HUDEP-2 (cell line): ENCODE data around the gene ANGPTL2.

Experiments used
- DNase-seq, 76 experiments: peaks; one replicate each; lab custom pipeline; 2025; ENCODE audit not compliant: unreplicated experiment in 76 of 76; lab: John Stamatoyannopoulos, UW

ANGPTL2 gene

DNA sequence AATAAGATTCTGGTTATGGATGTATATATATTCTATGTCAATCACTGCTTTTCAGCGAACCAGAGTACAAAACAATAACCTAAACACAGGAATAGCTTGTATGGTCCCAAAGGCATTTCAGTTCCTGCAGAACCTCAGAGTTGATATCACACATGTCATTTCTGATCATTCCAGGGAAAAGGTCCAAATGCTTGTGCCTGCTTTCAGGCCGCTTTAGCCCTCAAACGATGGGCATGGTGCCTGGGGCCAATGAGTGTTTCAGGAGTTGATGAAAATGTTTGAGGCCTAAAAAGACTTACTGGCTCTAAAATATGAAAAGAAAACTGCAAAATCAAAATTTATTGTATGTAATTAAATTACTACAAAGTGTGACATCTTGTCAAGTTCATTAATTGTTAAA is 22.8 kb downstream of the ANGPTL2 start:
- no peak for DNase-seq

DNA sequence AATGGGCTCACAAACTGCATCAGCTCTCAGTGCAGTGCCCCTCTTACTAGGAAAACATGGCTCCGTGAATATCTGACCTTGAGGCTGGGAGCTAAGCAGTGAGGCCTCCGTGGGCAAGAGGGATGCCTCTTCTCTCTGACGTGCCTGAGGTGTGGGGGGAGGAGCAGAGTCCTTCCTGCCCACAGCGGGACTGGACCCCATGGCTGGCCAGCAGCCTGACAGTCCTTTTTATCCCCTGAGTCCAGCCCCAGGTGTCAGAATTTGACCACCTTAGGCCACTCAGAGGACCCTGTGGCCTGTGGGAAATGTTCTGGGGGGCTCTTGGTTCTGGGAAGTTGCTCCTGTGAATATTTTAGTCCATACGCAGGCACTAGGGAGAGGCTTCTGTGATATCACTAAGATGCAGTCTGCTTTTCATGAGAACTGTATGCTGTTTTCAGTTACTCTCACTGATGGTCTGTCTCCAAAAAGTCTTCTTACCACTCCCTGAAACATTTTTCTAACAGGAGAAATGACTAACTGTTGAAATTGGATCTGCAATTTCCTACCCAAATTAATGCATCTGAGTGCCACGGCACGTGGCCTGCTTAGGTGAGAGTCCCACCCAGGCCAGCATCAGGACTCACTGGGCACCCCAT is 23.4 kb downstream of the ANGPTL2 start:
- no peak for DNase-seq

DNA sequence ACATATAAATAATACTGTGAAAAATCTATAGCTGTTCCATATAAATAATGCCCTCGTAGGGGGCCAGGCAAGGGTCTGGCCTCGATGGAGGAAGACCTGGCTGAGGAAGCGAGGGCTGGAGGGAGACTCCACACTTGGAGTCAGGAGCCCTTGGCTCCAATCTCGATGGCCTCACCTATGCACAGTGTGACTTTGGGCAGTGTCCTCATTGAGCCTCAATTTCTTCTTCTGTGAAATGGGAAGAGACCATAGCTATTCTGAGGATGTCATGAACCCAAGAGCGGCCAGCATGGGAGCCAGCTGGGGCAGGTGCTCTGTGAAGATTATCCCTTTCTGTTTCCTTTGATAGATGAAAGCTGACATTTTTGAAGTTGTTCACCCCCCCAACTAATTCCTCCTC is 24.8 kb downstream of the ANGPTL2 start:
- DNase-seq = no peak

DNA sequence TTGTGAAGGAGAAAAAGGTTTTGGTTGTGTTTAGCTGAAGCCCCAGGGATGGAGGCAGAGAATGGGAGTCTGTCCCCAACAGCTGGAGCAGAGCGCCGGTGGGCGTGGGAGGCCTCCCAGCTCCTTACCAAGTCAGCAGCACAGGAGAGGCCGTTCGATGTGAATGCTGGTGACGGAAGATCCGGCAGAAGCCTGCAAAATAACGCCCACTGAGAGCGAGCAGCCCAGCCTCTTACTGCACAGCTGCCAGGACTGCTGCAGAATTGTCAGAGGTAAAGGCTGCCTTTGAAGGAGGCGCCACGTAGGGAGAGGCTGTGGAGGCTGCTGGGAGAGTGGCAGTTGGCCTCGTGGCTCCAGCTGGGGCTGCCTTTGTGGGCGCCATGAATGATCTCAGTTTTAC is 26.2 kb downstream of the ANGPTL2 start:
- no peak for DNase-seq

DNA sequence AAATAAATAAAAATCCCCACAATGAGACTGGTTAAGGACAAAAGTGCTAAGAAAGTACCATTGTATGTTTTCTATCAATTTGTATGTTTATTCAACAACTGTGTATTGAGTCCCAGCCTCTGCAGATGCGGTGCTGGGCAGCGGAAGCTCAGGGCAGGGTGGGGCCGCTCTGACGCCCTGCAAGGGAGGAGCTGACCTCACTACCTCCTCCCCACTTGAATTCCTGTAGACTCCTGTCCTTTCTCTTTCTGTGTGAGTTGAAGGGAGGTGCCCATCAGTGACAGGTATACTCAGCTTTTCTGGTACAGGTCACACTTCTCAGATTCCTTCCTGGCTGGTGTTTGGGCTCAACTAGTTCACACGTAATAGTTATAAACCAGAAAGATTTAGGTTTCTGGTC is 27.0 kb downstream of the ANGPTL2 start:
- no peak for DNase-seq

DNA sequence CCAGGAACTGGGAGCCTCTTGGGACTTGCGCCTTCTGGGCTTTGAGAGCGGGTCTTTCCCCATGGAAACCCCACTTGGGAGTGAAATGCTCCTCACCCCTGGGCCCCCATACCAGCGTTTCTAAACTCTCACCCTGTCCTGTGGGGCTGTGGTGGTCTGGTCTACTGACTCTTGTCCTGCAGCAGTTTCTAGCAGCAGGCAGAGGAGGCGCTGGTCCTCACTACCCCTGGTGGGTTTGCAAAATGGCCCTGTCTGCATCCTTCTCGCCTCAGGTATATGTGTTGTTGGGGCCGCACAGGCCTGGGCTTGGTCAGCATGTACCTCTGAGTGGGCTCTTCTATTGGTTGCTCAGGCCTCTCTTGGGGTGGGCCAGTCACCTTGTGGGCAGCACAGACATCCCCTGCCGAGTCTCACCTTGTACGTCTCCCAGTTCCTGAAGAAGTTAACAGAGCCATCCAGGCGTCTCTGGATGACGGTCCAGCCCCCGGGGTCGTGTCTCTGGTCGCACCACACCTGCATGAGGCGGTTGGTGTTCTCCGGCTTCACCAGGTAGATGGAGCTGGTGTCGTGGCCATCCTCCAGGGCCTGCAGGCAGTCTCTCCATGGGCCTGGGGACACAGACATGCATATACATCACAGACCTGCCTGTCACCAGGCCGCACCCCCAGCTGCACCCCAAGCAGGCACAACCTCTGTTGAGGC is 29.0 kb downstream of the ANGPTL2 start:
- no peak for DNase-seq

DNA sequence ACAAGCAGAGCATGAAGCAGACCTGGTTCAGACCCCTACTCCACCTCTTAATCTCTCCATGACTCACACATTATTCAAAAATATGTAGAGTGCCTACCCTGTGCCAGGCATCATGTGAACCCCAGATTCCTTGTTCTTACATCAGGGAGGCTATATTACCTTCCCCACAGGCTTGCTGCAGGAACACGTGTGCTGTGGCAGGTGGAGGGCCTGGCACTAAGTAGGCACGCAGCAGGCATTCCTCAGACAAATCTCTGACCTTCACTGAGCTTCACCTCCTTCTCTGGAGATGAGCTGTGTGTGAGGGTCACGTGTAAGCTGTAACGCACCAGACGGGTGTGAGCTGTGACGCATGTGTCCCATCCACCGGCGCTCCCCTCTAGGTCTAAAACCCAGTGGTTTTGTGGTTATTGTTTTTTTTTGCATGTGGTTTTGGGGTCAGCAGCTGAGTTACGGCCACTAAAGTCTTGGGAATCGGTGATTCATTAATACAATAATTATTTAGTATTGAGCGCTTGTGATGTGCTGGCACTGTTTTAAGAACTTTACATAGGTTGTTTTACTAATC is 30.3 kb downstream of the ANGPTL2 start:
- no peak for DNase-seq

DNA sequence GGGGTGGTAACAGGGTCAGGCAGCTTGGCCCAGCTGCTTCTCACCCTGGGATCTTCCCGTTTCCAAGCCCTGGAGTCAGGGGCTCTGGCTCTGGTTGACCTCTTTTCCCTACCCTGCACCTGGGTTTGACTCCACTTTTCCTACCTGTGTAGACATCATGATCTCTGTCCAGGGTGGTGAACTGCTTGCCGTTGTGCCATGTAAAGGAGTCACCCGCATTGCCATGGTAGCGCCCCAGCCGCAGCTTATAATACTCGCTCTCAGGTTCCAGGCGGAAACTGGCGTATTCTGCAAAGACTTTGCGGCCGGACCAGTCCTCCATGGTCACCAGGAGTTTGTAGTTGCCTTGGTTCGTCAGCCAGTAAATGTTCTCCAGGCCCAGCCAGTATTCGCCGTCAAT is 30.9 kb downstream of the ANGPTL2 start:
- DNase-seq = no peak

DNA sequence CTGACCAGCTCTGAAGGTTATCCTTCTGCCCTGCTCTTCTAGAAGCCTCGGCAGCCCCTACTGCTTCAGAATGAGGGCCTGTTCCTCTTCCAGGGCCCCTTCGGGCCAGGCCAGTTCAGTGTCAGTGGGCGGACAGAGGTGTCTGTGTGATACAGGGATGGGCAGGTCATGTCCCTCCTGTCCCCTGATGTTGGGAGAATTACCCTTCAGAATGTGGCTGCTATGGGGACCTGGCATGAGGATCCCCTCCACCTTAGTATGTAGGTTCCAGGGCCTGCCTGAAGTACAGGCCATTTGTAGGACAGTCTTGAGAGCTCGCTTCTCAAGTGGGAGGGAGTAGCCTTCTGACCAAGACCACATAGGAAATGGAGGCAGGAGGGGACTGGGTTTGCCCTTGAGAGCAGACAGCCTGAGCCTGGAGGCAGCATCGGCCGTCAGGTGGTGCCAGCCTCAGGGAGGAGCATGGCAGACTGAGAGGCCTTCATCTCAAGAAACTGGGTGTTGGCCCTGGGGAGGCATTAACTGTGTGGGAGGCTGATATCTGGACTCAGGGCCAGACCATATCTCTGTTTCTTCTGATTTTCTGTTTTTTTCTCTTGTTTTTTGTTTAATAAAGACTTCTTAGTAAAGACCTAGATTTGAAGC is 32.0 kb downstream of the ANGPTL2 start:
- no peak for DNase-seq

DNA sequence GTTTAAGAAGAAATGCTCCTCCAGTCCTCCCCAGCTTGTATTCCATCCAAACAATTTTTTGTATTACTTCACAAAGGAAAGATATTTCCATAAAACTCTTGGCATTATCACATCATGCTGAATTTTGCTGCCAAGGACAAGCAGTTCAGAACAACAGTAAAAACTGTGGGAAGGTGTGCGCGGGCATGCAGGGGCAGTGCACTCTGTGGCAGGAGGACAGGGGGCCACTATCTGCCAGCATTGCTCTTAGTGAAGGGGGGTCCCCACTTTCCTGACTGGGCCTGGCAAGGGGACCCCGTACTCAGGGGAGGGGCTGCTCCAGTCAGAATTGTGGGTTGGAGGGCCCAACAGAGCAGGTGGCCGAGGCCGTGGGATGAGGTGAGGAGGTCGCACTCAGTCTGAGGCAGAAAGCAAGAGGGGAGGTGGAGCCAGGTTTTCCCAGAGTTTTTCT is 32.8 kb downstream of the ANGPTL2 start:
- no peak for DNase-seq

DNA sequence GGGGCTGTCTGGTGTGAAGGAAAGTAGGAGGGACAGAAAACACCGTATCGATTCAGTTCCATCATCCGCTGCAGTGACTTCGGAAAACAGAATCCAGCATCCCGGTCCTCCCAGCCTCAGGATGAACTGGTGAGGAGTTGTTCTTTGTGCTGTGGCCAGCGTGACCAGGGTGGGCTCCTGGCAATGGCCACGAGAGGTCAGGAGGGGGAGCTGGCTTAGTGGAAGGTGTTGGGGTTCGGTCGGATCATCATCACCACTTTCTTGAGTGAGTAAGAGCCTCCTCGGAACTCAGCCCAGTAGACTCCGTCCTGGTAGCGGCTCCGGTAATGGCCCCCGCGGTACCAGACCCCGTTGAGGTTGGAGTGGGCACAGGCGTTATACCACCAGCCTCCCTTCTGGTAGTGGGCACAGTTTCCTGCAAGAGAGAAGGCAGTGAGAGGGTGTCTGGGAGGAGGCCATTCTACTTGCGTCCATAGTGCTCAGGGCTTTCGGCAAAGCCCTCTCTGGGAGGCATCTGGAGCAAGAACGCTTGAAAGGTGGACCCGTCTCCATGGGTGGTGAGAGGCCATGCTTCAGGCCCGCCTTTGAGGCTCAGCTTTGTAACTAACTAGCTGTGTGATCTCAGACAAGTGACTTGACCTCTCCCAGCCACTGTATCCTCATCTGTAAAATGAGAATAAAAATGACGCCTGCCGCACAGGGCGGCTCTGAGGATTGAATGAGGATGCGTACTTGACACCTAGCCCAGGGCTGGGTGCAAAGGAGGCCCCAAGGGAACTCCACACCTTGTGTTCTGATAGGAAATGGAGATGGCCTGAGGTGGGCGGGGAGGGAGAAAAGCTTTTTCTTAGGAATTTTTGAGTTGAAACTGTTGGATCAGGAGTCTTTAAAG is 33.5 kb downstream of the ANGPTL2 start:
- no peak for DNase-seq

DNA sequence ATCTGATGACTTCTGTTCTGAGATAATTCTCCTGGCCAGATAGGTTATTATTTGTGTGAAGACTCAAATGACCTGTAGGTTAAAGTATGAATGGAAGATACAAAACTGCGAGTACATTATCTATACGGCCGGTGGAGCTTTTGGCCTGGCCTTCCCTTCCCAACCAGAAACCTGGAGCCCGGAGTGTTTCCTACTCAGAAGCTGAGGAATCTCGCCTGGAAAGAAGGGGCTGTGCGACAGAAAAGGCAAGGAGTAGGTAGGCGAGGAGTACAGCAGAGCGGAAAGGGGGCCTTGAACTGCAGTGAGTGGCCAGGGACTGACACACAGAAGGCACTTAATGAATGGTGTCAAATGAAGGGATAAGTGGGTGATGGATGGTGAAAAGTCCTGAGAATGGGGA is 34.6 kb downstream of the ANGPTL2 start:
- DNase-seq = no peak

DNA sequence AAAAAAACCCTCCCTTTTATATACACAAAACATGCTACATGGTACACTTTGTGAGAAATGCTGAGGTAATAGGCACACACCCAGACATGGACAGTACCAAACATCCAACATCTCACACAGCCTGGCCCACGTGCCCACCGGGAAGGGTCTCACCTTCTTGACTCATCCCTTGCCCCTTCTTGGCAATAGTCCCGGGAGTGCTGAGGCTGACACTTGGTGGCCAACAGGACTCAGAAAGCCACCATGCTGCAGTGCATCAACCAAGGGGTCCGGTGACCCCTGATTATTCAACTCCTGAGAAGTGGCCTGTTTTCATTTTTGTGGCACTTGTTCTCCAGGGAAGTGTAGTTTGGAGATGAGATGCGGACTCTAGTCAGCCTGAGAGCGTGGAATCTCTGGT is 35.0 kb downstream of the ANGPTL2 start:
- DNase-seq = no peak

DNA sequence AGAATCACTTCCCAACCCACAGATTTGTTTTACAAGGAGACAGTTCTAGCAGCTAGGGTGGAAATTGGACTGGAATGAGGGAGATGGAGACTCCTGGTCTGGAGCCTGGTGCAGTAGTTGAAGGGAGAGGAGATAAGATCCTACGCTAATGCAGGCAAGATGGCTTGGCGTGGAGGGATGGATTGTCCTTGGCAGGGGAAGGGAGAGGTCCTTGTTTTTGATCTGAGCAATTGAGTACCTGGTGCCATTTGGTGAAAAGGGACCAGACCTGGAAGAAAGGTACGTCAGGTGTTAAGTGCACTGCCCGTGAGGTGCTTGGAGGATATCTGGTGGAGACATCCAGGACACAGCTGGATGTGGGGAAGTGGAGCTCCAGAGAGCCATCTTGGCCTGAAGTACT is 35.7 kb downstream of the ANGPTL2 start:
- no peak for DNase-seq

DNA sequence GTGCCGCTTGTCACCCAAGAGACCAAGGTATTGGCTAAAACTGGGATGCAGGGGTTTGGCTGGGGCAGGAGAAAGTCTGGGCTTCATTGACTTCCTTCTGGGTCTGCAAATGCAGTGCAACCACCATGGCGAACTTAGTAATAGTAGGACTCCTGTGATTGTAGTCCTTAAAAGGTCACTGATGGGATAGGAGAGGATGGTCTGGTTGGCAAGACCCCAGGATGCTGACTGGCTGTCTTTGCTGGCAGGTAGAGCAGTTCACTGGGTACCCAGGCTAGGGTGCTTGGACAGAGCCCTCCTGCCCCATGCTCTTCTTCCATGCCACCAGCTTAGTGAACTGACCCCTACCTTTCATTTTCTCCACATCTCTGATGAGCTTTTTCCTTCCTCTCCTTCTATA is 37.2 kb downstream of the ANGPTL2 start:
- no peak for DNase-seq

DNA sequence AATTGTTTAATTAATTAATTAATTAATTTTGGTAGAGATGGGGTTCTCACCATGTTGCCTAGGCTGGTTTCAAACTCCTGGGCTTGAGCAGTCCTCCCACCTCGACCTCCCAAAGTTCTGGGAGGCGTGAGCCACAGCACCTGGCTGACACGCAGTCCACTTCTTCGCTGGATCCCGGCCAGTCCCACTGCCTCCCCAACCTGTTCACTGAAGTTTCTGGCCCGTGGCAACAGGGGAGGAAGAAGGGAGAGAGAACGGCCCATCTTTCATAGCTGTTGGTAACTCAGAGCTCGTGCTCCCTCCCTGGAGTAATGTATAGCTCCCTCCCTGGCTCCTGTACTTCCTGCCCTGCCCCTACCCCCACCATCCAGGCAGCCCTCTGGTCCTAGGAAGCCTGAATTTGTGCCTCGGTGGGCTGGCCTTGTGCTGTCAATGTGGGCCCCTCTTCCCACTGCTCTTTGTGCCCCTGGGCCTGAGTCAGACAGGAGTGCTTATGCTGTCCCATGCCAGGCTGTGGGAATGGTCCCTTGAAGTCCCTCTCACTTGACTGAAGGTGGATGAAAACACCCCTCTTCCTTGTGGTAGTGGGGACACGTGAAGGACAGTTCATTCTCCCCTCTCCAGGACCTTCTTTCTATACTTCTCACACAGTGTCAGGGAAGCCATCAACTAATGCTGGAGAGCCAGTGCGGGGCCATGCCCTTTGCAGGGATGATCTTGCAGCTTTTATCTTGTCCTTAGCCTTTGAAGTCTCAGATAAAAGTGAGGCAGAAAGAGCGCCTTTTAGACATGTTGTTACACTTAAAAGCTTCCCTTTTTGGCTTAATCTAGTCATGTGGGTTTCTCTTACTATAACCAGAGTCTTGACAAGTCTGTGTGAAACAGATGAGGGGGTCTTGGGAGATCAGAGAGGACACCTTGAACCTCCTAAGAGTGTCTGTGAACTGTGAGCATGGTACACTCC is 38.1 kb downstream of the ANGPTL2 start:
- no peak for DNase-seq

DNA sequence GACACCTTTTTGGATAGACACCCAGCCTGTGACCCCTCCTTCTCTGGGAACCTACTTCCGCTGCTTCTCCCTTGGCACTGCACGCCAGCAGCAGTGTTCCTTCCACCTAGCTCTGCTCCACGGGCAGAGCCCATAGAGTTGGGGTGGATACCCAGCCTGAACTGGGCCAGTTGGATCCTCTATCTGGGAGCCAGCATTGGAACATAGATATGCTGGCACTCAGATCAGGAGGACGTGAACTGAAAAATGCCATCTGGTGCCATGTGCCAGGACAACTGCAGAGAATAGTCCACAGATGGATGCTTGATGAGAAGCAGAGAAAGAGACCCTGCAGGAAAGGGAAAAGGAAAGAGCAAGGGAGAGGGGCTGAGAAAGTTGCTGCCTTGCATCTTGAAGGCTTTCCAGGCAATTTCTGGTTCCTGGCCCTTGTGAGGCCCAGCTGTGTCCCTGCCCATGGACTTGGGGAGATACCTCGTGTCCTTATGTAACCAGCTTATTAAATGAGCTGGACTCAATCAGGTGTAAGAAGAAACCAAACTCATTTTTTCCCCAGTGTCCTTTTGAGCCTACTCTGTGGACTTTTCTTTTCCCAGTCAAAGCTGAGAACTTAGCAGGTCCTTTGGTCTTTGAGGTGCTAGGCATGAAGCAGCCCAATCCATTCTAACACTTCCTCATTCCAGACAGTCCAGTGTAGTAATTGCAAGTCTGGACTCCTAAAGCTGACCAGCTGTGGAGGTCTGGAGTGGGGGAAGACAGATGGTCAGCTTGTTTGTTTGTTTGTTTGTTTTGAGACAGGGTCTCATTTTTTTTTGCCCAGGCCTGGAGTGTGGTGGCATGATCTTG is 39.1 kb downstream of the ANGPTL2 start:
- DNase-seq = no peak

DNA sequence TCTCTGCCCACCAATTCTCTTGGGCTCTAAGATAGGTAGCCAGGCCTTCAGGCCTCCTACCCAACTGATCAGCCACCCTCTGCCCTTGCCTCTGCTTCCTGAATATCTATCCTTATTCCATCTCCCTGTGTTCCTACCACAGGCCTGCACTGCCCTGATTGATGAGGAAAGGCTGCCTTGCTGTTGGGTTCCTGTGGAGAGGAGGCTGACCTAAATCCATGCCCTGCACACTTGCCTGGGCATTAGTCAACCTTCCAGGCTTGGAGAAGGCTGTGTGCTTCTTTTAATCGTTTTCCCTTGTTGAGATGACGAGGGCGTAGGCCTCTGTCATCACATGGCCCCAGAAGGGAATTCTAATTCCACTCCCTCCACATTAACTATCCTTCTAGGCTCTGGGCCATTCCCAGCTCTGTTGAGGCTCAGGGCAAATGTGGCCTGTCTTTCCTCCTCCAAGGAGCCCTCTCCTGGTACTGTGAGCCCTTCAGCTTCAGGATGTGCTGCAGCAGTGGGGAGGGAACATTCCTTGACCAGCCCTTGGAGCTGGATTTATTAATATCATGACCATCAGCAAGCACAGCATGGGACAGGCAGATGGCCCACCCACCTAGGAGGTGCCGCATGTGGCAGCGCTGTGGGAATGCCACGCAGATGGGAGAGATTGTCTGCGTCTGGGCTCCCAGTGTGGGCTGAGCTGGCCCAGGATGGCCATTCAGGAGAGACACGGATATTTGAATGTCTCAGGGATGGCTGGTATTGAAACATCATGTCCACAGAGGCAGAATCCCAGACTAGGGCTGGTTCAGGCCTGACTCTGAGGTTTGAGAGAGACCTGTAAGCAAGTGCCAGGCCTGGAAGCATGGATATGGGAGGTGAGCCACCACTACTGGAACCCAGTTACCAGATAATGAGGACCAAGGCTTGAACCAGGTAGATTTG is 40.9 kb downstream of the ANGPTL2 start:
- DNase-seq = no peak
